ENCODE data around the gene MRPL50.
"Not testable (repeated sequence)": the region's sequence is repeated elsewhere in the genome, so short reads cannot be mapped to it uniquely, and the experiment has no call there.

Gene MRPL50

DNA sequence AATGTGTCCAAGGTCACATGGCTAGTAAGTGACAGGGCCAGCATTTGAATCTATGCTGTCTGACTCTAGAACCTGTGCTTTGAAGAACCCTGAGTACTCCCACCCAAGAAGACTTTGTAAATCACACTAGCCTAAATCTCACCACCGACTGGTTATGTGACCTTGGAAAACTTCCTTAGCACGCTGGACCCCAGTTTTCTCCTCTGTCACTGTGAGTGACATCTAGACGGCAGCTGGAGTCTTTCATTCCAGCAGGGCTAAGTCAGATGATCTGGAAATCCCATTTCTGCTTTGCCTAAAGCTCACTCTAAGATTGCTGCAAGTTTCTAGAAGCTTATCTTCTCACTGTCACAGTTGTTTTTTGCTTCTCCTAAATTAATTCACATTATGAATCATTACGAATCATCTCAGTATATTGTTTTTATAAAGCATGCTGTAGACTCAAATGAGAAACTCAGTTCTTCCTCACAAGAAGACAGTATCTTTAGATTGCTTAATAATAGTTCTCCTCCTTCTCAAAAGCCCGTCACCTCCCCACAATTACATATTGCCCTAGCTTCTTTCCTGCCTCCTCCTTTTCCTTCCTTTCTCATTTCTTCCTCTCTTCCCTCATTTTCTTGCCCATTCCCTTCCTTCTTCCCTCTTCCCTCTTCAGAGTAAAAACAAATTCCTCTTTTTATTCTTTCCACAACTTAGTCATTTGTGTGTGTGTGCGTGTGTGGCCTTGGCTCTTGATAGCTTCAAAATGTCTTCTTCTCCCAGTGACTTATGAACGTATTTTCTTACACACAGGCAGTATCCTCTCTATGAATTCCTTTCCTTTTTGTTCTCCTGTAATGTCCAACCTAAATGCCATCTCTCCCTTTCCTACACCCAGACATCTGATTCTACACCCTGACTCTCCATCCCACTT is 20.4 kb upstream of the MRPL50 start:
- in situ Hi-C loops (cut with MboI; ENCODE audit: low sequenced_read_pairs): no loop called here

DNA sequence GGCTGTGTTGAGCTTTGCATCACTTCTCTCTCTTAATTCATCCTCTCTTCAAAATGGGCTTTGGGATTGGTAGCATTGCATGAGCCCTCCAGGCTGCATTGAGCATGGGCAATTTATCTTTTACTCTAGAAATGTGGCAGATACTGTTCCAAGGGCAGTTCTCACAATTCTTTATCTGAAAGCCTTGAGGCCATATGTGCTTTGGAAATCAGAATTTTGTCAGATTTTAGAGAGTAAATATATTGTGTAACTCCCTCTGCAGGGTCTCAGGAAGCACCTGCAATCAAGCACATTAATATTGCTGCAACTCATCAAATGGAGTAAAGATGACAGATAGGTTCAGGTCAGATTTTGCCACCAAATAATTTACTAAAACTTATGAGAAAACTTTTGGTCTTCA is 19.6 kb upstream of the MRPL50 start:
- in situ Hi-C loops (cut with MboI; ENCODE audit: low sequenced_read_pairs): no loop called here

DNA sequence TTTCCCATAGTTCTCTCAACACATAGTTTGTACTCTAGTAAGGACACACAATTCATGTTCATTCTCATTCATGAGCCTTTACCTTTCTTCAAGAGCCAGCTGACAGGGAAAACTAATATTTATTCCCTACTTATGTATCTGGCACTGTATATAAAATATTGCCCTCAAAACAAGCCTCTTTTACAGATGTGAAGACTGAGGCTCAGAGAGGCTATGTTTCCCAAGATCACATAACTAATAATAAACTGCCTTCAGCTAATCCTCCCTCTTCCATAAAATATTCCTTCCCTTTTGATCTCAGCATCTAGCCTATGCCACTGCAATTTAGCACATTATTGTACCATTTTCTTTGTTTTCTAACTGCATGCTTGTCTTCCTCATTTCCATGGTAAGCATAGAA is 19.0 kb upstream of the MRPL50 start:
- in situ Hi-C loops (cut with MboI; ENCODE audit: low sequenced_read_pairs): no loop called here

DNA sequence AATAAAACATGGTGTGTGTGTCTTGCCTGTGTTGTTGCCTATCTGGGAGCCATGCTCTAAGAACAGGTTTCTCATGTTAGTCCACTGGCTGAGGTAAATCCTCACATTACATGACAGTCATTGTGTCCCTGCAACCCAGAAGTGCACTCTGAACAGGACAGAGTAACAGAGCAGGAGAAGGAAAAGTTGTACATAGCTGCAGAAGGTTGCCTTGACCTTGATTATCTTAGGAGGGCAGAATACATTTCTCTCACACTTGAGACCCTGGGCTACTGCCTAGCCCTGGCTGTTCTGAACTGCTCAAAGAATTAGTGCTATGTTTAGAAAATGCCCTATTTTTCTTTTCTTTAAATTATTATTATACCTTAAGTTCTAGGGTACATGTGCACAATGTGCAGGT is 17.2 kb upstream of the MRPL50 start:
- in situ Hi-C loops (cut with MboI; ENCODE audit: low sequenced_read_pairs): no loop called here

DNA sequence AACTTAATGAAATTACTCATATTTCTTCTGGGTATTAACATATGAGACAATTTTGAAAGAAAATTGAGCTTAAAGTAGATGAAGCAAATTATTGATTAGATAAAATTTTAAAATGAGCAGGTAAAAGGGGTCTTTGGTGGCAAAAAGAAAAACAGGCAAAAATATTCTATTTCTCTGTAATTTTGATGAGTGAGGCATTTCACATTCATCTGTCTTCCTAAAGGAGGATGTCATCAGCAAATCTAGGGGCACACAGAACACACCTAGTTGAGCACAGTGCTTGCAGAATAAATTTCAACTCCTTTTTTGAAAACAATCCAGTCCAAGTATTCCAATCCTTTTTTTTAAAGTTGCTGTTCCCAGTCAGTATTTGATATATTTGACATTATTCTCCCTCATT is 16.4 kb upstream of the MRPL50 start:
- in situ Hi-C loops (cut with MboI; ENCODE audit: low sequenced_read_pairs): no loop called here

DNA sequence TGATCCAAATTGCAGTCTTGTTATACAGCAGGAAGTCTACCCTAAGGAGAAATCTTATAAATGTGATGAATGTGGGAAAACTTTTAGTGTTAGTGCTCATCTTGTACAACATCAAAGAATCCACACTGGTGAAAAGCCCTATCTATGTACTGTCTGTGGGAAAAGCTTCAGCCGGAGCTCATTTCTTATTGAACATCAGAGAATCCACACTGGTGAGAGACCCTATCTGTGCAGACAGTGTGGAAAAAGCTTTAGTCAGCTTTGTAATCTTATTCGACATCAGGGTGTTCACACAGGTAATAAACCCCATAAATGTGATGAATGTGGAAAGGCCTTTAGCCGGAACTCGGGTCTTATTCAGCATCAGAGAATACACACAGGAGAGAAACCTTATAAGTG is 10.7 kb upstream of the MRPL50 start:
- in situ Hi-C loops (cut with MboI; ENCODE audit: low sequenced_read_pairs): no loop called here

DNA sequence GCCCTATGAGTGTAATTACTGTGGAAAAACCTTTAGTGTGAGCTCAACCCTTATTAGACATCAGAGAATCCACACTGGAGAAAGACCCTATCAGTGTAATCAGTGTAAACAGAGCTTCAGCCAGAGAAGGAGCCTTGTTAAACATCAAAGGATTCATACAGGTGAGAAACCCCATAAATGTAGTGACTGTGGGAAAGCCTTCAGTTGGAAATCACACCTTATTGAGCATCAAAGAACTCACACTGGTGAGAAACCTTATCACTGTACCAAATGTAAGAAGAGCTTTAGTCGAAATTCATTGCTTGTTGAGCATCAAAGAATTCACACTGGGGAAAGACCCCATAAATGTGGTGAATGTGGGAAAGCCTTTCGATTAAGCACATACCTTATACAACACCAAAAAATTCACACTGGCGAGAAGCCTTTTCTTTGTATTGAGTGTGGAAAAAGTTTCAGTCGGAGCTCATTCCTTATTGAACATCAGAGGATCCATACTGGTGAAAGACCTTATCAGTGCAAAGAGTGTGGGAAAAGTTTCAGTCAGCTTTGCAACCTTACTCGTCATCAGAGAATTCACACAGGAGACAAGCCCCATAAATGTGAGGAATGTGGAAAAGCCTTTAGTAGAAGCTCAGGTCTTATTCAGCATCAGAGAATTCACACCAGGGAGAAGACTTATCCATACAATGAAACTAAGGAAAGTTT is 10.1 kb upstream of the MRPL50 start:
- in situ Hi-C loops (cut with MboI; ENCODE audit: low sequenced_read_pairs): no loop called here

DNA sequence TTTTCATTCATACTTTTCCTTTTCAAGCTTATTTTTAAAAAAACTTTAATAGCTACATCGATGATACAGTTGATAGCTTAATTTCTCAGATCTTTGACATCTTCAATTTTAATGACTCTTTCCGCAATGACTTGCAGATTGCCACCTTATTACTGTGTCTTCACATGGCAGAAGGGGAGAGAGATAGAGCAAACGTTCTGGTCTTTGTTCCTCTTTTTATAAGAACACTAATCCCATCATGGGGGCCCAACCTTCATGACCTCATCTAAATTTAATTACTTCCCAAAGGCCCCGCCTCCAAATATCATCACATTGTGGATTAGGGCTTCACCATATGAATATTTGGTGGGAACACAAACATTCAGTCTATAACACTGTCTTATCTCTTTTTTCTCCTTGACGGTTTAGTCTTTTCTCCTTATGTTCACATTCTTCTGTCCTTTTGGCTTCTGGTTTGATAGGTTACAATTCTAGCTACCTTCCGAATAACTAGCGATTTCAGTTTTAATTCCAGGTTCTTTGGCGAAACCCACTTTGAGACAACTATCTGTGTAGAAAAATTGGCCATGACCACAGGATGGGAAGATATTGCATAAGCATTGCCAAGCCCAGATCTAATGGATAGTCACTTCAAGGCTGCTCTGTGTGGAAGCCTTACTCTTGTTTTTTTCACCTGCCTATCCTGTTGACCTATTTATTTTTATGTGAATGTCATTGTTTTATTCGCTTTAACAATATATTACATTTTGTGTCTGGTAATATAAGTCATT is 5.3 kb upstream of the MRPL50 start:
- in situ Hi-C loops (cut with MboI; ENCODE audit: low sequenced_read_pairs): no loop called here

DNA sequence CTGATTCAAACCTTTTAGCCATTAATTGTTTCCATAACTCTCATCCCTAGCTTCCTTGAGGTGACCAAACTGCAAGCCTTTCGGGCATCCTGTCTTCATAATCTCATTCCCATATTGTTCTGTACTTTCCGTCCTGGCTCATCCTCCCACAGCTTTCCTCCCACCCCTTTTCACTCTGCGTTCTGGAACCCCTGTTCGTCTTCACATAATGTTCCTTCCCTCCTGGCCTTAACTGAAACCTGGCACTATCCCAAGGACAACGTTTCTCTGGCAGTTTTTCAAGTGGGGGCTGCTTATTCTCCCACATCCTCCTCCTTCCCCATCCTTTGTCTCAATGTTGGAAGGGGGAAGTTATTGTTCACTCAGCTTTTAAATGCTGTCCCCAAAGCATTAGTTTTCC is 1.7 kb upstream of the MRPL50 start:
- in situ Hi-C loops (cut with MboI; ENCODE audit: low sequenced_read_pairs): no loop called here

DNA sequence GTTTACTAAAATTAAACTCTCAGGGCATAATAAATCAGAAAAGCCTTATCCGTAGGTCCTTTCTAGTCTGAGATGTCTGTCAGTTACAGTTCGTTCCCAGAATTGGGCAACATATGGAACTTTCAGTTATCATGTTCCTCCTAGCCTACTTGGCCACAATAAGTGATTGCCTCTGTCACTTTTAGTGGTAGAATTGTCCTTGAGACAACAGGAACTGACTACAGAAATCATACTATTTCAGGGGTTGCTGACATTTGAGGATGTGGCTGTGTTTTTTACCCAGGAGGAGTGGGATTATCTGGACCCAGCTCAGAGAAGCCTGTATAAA is 1.2 kb upstream of the MRPL50 start:
- in situ Hi-C loops (cut with MboI; ENCODE audit: low sequenced_read_pairs): no loop called here

DNA sequence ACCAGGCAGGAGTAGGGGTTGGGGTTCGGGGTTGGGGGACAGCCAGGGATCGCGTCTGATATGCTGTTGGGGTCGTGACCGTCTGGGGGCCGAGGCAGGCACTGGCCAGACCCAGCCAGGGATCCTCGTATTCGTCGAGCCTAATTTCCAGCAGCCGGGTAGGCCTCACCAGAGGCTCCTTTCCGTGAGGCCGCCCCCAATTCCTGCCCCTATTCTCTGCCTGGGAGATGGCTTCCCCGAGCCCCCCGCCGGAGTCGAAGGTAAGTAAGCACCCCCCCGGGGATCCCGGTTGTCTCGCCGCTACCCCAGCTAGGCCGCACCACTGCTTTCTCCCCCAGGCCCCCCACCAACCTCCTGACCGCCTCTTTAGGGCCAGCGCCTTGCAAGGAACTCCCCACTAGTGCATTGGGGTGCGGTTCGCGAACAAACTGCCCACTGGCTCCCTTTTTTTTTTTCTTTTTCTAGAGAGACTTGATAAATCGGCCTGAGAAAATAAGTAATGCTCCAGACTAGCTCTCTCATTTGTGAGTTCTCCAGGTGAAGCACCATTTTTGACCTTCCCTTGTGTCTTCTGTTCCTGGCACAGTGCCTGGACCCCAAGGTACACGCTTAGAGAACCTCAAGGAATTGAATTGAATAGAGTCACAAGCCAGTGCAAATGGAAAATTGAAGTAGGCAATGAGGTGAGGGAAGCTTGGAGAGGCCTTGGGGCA is 668 bp upstream of the MRPL50 start:
- in situ Hi-C loops (cut with MboI; ENCODE audit: low sequenced_read_pairs): no loop called here

DNA sequence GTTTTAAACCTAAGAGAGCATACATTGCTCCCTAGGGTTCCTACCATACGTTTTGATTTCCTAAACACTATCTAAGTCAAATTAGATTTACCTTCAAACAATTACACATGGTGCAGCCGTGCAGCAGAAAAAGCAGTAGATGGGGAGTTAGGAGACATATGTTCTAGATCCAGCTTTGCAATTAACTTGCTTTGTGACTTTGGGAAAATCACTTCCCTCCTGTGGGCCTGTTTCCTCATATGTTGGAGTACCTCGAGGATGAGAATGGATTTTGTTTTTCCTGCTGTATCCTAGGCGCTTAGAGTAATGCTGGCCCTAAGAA is 711 bp downstream of the MRPL50 start:
- in situ Hi-C loops (cut with MboI; ENCODE audit: low sequenced_read_pairs): no loop called here

DNA sequence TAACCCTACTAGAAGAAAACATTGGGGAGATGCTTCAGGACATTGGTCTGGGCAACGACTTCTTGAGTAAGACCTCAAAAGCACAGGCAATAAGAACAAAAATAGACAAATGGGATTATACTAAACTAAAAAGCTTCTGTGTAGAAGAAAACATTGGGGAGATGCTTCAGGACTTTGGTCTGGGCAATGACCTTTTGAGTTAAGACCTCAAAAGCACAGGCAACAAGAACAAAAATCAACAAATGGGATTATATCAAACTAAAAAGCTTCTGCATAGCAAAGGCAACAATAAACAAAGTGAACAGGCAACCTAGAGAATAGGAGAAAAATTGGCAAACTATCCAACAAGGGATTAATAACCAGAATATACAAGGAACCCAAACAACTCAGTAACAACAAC is 3.7 kb downstream of the MRPL50 start:
- in situ Hi-C loops (cut with MboI; ENCODE audit: low sequenced_read_pairs): no loop called here

DNA sequence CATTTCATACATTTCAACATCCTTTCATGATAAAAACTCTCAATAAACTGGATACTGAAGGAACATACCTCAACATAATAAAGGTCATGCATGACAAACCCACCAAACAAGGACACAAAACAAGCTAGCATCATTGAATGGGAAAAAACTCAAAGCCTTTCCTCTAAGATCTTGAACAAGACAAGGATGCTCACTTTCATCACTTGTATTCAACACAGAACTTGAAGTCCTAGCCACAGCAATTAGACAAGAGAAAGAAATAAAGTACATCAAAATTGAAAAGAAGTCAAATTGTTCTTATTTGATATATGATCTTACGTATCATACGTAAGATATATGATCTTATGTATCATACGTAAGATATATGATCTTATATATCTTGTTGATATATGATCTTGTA is 5.3 kb downstream of the MRPL50 start:
- in situ Hi-C loops (cut with MboI; ENCODE audit: low sequenced_read_pairs): no loop called here

DNA sequence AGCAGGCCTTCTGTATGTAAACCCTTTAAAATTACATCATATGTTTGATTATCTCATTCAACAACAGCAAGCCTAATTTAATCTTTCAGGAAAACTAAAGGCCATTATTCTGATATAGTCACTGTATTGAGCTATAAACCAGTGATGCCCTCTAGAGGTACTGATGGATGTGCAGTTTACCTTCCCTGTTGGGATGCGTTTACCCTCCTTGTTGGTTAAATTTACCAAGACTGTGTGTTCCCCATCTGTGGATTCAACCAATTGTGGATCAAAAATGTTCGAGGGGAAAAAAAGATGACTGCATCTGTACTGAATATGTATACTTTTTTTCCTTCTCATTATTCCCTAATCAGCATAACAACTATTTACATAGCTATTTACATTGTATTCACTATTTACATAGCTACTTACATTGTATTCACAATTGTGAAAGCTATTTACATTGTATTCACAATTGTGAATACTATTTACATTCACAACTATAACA is 9.9 kb downstream of the MRPL50 start:
- in situ Hi-C loops (cut with MboI; ENCODE audit: low sequenced_read_pairs): no loop called here

DNA sequence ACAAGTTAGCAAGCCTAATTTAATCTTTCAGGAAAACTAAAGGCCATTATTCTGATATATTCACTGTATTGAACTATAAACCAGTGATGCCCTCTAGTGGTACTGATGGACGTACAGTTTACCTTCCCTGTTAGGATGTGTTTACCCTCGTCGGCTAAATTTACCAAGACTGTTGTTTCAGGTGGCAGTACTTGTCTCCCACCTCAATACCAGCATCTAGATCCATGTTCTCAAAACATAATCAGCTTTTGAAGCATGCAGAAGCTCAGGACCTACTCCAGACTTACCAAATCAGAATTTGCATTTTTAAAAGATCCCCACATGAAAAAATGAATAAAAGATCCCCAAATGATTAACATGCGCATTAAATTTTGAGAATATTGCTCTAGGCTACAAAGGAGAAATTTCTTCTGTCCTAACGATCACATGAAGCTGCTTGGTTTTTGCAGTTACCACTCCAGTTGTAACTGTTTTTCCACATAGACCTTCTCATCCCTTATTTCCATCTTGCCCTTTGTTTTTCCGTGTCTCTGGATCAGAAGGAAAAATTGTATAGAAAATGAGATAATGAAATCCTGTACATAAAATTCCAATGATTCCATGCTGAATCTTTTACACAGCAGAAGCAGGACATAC is 10.4 kb downstream of the MRPL50 start:
- in situ Hi-C loops (cut with MboI; ENCODE audit: low sequenced_read_pairs): no loop called here

DNA sequence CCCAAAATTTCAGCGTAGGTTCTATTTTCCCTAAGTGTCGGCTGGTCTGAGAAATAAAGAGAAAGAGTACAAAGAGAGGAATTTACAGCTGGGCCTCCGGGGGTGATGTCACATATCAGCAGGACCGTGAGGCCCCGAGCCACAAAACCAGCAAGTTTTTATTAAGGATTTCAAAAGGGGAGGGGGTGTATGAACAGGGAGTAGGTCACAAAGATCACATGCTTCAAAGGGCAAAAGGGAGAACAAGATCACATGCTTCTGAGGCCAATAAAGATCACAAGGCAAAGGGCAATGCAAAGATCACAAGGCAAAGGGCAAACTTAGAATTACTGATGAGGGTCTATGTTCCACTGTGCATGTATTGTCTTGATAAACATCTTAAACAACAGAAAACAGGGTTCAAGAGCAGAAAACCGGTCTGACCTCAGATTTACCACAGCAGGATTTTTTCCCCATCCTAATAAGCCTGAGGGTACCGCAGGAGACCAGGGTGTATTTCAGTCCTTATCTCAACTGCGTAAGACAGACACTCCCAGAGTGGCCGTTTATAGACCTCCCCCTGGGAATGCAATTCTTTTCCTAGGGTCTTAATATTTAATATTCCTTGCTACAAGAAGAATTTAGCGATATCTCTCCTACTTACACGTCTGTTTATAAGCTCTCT is 13.4 kb downstream of the MRPL50 start, which contains the start of gene BAAT:
Gene BAAT, minus strand, starts transcription at position 134 of the 664 bp plus-strand sequence. CDS start 13,602 bp downstream, outside the sequence.
- in situ Hi-C loops (cut with MboI; ENCODE audit: low sequenced_read_pairs): not testable (repeated sequence)

DNA sequence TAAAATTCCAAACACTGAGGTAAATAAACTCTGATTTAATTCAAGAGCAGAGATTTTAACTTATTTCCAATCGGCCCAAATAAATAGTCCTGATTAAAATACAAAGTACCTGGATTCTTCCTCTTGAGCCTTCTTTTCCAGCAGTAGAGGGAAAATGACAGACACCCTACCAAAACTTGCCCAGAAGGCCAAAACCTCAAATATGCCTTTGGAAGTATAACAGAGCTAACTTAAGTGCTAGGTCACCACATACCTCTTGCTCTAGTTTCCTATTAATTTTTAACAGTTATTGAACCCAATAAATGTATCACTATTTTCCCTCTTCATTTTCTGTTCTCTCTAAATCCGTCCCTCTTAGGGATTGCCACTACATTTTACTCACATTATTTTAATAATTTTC is 15.1 kb downstream of the MRPL50 start:
- in situ Hi-C loops (cut with MboI; ENCODE audit: low sequenced_read_pairs): no loop called here

DNA sequence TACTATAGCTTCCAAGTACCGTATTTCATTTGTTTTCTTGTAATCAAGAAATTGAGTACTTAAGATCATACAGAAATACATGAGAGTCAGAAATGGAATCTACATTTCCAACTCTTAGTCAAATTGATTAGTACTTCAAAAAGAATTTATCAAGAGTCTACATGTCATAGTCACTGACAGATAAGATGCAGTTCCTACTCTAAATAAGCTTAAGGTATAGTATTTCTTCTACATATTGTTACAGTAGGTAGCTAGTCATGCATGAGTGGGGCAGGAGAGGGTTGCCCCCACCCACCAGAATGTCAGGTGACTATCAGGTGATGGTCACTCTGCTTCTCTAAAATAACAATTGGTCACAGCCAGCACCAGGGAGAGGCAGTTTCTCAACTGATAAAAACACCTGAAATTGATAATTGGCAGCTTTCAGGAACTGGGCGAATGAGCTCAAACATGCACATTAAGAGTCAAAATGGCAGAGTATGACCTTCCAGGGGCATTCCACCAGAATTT is 16.5 kb downstream of the MRPL50 start:
- in situ Hi-C loops (cut with MboI; ENCODE audit: low sequenced_read_pairs): no loop called here

DNA sequence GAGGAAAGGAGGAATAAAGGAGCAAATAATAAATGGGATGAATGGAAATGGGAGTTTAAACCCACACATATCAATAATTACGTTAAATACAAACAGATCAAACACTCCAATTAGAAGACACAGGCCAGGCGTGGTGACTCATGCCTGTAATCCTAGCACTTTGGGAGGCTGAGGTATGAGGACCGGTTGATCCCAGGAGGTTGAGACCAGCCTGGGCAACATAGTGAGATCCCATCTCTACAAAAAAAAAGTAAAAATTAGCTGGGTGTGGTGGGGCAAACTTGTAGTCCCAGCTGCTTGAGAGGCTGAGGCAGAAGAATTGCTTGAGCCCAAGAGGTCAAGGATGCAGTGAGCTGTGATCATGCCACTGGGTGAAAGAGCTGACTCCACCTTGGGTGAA is 17.3 kb downstream of the MRPL50 start:
- in situ Hi-C loops (cut with MboI; ENCODE audit: low sequenced_read_pairs): no loop called here

All from hTERT RPE-1 (cell line).